Measurements from ENCODE around the gene GRPEL2.
"Not testable (repeated sequence)": the region's sequence is repeated elsewhere in the genome, so short reads cannot be mapped to it uniquely, and the experiment has no call there.

Gene GRPEL2

DNA sequence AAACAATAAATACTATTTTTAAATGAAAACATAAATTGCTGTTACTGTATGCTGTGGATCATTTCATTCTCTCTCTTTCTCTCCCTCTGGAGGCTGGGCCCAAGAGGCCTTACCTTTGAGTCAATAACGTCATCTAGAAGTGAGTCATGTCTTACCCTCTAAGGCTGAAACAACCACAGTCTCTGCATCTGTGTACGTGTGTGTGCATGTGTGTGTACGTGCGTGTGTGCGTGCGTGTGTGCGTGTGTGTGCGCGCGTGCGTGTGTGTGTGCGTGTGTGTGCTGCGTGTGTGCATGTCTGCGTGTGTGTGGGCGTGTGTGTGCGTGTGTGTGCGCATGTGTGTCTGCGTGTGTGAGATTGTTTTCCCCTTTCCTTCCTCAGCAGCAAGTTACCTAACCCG is 47.4 kb downstream of the GRPEL2 start (continued):
- TF ChIP-seq, protein P1, sequence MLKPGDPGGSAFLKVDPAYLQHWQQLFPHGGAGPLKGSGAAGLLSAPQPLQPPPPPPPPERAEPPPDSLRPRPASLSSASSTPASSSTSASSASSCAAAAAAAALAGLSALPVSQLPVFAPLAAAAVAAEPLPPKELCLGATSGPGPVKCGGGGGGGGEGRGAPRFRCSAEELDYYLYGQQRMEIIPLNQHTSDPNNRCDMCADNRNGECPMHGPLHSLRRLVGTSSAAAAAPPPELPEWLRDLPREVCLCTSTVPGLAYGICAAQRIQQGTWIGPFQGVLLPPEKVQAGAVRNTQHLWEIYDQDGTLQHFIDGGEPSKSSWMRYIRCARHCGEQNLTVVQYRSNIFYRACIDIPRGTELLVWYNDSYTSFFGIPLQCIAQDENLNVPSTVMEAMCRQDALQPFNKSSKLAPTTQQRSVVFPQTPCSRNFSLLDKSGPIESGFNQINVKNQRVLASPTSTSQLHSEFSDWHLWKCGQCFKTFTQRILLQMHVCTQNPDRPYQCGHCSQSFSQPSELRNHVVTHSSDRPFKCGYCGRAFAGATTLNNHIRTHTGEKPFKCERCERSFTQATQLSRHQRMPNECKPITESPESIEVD (tag by site-specific recombination; IDR thresholded peaks at IDR 0.05) = no peak

DNA sequence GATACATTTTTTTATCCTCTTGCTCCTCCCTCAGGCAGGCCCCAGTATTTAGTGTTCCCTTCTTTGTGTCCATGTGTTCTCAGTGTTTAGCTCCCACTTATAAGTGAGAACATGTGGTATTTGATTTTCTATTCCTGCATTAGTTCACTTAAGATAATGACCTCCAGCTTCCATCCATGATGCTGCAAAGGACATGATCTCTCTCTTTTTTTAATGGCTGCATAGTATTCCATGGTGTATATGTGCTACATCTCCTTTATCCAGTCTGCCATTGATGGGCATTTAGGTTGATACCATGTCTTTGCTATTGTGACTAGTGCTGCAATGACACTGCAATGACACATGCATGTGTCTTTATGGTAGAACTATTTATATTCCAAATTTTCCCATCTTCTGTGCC is 49.7 kb downstream of the GRPEL2 start:
- TF ChIP-seq ZNF146 (tag by site-specific recombination; IDR thresholded peaks at IDR 0.05) = peak; percentile 67; the same call in 1 of the 2 replicates
- H3K4me1 ChIP-seq (ENCODE audit: control insufficient read depth, insufficient read depth, low read length); H3K9me3 ChIP-seq (ENCODE audit: control insufficient read depth, insufficient read depth, low read depth, low read length); POLR2A ChIA-PET; H3K27ac ChIP-seq (ENCODE audit: extremely low read depth, low read depth, low read length); H3K4me3 ChIP-seq (ENCODE audit: low read depth, low read length); H3K36me3 ChIP-seq (ENCODE audit: control insufficient read depth in 2 of 2, insufficient read depth in 1 of 2, low read length in 2 of 2): not testable (repeated sequence)
- CTCF ChIA-PET = interaction anchor here (0.9 to 1.7 kb wide), 4 partner anchors 9 to 39 kb away, joined by 3 to 9 read pairs (median 5); no protein-coding TSS in a partner anchor

DNA sequence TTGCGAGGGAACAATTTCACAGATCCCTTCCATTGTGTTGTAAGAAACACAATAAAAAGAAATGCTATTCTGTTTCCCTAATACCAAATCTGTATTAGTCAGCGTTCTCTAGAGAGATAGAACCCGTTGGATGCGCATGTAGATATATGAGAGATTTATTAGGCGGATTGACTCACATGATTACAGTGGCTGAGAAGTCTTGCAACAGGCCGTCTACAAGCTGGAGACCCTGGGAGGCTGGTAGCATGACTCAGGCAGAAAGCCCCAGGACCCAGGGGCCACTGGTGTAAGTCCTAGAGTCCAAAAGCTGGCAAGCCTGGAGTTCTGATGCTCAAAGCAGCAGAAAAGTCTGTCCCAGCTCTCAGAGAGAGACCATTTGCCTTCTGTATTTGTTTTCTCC is 52.2 kb downstream of the GRPEL2 start:
- H3K36me3 ChIP-seq (ENCODE audit: control insufficient read depth in 2 of 2, insufficient read depth in 1 of 2, low read length in 2 of 2) = no peaks in the 10 kb centered on the region
- H3K9me3 ChIP-seq (ENCODE audit: control insufficient read depth, insufficient read depth, low read depth, low read length) = no peaks in the 10 kb centered on the region
- no peaks in the 10 kb centered on the region for H3K4me1 ChIP-seq (ENCODE audit: control insufficient read depth, insufficient read depth, low read length)
- ChIA-PET POLR2A (no interaction called here), CTCF (no interaction called here)
- no peak overlapping the region for H3K27ac ChIP-seq (ENCODE audit: extremely low read depth, low read depth, low read length)
- TF ChIP-seq ZNF510 (tag by site-specific recombination; IDR thresholded peaks at IDR 0.05; ENCODE audit: insufficient replicate concordance) (no peak), SP7 (tag by site-specific recombination; IDR thresholded peaks at IDR 0.05) (no peak), ZNF426 (tag by site-specific recombination; IDR thresholded peaks at IDR 0.05) (no peak), ZBTB21 (tag by site-specific recombination; IDR thresholded peaks at IDR 0.05) (no peak)
- TF ChIP-seq, protein P2, sequence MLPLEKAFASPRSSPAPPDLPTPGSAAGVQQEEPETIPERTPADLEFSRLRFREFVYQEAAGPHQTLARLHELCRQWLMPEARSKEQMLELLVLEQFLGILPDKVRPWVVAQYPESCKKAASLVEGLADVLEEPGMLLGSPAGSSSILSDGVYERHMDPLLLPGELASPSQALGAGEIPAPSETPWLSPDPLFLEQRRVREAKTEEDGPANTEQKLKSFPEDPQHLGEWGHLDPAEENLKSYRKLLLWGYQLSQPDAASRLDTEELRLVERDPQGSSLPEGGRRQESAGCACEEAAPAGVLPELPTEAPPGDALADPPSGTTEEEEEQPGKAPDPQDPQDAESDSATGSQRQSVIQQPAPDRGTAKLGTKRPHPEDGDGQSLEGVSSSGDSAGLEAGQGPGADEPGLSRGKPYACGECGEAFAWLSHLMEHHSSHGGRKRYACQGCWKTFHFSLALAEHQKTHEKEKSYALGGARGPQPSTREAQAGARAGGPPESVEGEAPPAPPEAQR (tag by site-specific recombination; IDR thresholded peaks at IDR 0.05) = no peak
- no peak overlapping the region for H3K4me3 ChIP-seq (ENCODE audit: low read depth, low read length)

- H3K4me3 ChIP-seq (ENCODE audit: low read depth, low read length); H3K27ac ChIP-seq (ENCODE audit: extremely low read depth, low read depth, low read length); H3K9me3 ChIP-seq (ENCODE audit: control insufficient read depth, insufficient read depth, low read depth, low read length); H3K36me3 ChIP-seq (ENCODE audit: control insufficient read depth in 2 of 2, insufficient read depth in 1 of 2, low read length in 2 of 2); POLR2A ChIA-PET; H3K4me1 ChIP-seq (ENCODE audit: control insufficient read depth, insufficient read depth, low read length): not testable (repeated sequence)
- CTCF ChIA-PET = interaction anchor here (1.4 kb wide), 1 partner anchor 17 kb away, joined by 6 read pairs; no protein-coding TSS in a partner anchor
Measured at GRCh38 chr5:149398747-149399266, 53.5 kb downstream of the GRPEL2 start.

DNA sequence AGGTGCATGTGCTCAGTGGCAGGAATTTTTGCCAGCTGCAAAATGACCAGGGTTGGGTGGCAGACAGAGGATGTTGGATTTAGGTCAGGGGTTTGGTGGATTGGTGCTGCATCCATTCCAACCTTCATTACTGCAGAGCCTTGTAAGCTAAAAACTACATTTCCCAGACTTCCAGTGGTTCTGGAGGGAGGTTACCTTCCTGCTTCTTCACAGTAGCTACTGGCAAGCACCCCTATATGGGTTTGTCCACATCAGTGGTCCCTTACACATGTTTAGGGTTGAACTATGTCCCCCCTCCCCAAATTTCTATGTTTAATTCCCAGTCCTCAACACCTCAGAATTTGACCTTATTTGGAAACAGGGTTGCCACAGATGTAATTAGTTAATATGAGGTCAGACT is 54.5 kb downstream of the GRPEL2 start:
- H3K4me3 ChIP-seq (ENCODE audit: low read depth, low read length) = no peak overlapping the region
- no peak overlapping the region for H3K27ac ChIP-seq (ENCODE audit: extremely low read depth, low read depth, low read length)
- no peak for TF ChIP-seq ZBTB49 (tag by site-specific recombination; IDR thresholded peaks at IDR 0.05; ENCODE audit: low read depth)
- TF ChIP-seq ZNF335 (tag by site-specific recombination; conservative IDR thresholded peaks at IDR 0.05) = peak; percentile 51
- no peaks in the 10 kb centered on the region for H3K36me3 ChIP-seq (ENCODE audit: control insufficient read depth in 2 of 2, insufficient read depth in 1 of 2, low read length in 2 of 2)
- POLR2A ChIA-PET = no interaction called here
- no peaks in the 10 kb centered on the region for H3K4me1 ChIP-seq (ENCODE audit: control insufficient read depth, insufficient read depth, low read length)
- CTCF ChIA-PET = interaction anchor here (1.5 to 1.6 kb wide), 2 partner anchors 34 to 36 kb away, joined by 4 to 5 read pairs; no protein-coding TSS in a partner anchor
- no peaks in the 10 kb centered on the region for H3K9me3 ChIP-seq (ENCODE audit: control insufficient read depth, insufficient read depth, low read depth, low read length)
